ENCODE data around the gene ONECUT1. TPM values are rescaled to one million over a fixed set of nuclear protein-coding genes. Genes with fewer than 3 reads are reported as not detected.
"Not testable (repeated sequence)": the region's sequence is repeated elsewhere in the genome, so short reads cannot be mapped to it uniquely, and the experiment has no call there.

Gene ONECUT1
- total RNA-seq (1 to 10 TPM; 3.4 to 10.0 TPM), polyA plus RNA-seq (ENCODE audit: insufficient read depth, low read depth, low replicate concordance) (3.6 TPM)
- long read RNA-seq, donor 1: 0 reads
- long read RNA-seq, donor 2: 0 reads

DNA sequence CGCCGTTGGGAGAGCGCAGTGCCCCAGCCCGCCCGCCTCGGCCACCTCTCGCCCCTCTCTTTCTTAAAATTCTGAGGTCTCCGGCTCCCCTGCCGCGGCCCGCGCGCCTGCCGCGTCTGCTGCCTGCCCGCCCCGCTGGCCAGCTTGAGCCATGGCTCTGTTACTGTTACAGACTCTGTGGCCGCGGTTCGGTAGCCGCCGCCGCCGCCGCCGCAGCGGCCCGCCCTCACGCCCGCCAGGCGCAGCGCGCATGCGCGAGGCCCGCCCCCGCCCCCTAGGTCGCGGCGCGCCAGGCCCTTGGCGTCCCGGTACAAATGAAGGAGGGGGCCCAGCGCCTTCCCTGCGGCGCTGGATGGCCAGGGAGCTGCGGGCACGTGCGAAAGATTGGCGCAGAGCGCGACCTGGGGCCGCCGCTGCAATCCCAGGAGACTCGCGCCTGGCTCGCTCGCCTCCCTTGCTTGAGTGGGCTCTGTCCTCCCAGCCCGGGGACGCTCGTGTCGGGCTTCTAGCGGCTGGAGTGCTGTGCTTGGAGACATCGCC is at the start of gene ONECUT1:
ONECUT1 (minus strand) TSS at position 168 of the 540 bp plus-strand sequence. CDS start 452 bp downstream, outside the sequence.
- H3K27ac ChIP-seq: no peak within 1 kb of the TSS
- peaks cover 9% of the 10 kb centered on the region for H3K27me3 ChIP-seq
- 0% methylated on average over 9 to 61 of the region's 64 CpGs for WGBS, 2 donors
- peak; percentile 68 for DNase-seq
- no peaks in the 10 kb centered on the region for H3K36me3 ChIP-seq (ENCODE audit: low read depth, missing control alignments)
- peaks cover 25% of the 10 kb centered on the region for H3K4me1 ChIP-seq
- TF ChIP-seq POLR2A (IDR thresholded peaks at IDR 0.05): no peak
- TF ChIP-seq CTCF (IDR thresholded peaks at IDR 0.05): no peak
- intact Hi-C loops (cut with DNase I; ENCODE audit: low total_unique reads): no loop called here
- peak within 1 kb of the TSS; percentile 54 to 61 for H3K4me3 ChIP-seq
- H3K9me3 ChIP-seq: no peaks in the 10 kb centered on the region

- Histone ChIP-seq H3K4me1 (no peaks in the 10 kb centered on the region), H3K27ac (no peak overlapping the region), H3K9me3 (no peaks in the 10 kb centered on the region), H3K36me3 (ENCODE audit: low read depth, missing control alignments) (no peaks in the 10 kb centered on the region), H3K27me3 (no peaks in the 10 kb centered on the region), H3K4me3 (no peak overlapping the region)
- no peak for DNase-seq
- intact Hi-C loops (cut with DNase I; ENCODE audit: low total_unique reads): no loop called here
- 70 to 85% methylated on average over 3 of the region's 3 CpGs for WGBS, 2 donors
- TF ChIP-seq POLR2A (IDR thresholded peaks at IDR 0.05) (no peak), CTCF (IDR thresholded peaks at IDR 0.05) (no peak)
These were observed 44.2 kb upstream of the ONECUT1 start for GRCh38 chr15:52834379-52834778.

- WGBS, 2 donors: 80 to 84% methylated on average over 14 of the region's 14 CpGs
- DNase-seq; H3K27ac ChIP-seq; H3K9me3 ChIP-seq; H3K4me3 ChIP-seq; intact Hi-C loops (cut with DNase I; ENCODE audit: low total_unique reads); H3K27me3 ChIP-seq; H3K4me1 ChIP-seq; H3K36me3 ChIP-seq (ENCODE audit: low read depth, missing control alignments): not testable (repeated sequence)
These were observed 34.2 kb upstream of the ONECUT1 start for GRCh38 chr15:52824169-52824942.

GRCh38 chr15:52822475-52822874 is 32.3 kb upstream of the ONECUT1 start:
- Histone ChIP-seq H3K27ac (no peak overlapping the region), H3K27me3 (no peaks in the 10 kb centered on the region), H3K9me3 (no peaks in the 10 kb centered on the region), H3K4me1 (no peaks in the 10 kb centered on the region), H3K4me3 (no peak overlapping the region), H3K36me3 (ENCODE audit: low read depth, missing control alignments) (no peaks in the 10 kb centered on the region)
- TF ChIP-seq CTCF (IDR thresholded peaks at IDR 0.05): no peak
- no peak for TF ChIP-seq POLR2A (IDR thresholded peaks at IDR 0.05)
- 82 to 85% methylated on average over 2 of the region's 2 CpGs for WGBS, 2 donors
- DNase-seq: no peak
- intact Hi-C loops (cut with DNase I; ENCODE audit: low total_unique reads): no loop called here

- intact Hi-C loops (cut with DNase I; ENCODE audit: low total_unique reads): no loop called here
- WGBS, 2 donors: 84 to 88% methylated on average over 4 of the region's 4 CpGs
These were observed 29.1 kb upstream of the ONECUT1 start for GRCh38 chr15:52819253-52819652.

GRCh38 chr15:52815899-52816298 is 25.8 kb upstream of the ONECUT1 start:
- H3K36me3 ChIP-seq (ENCODE audit: low read depth, missing control alignments); H3K4me1 ChIP-seq; H3K27me3 ChIP-seq; DNase-seq; H3K9me3 ChIP-seq; H3K27ac ChIP-seq; intact Hi-C loops (cut with DNase I; ENCODE audit: low total_unique reads); H3K4me3 ChIP-seq: not testable (repeated sequence)
- WGBS, 2 donors: 73% methylated on average over 1 of the region's 1 CpG; no CpG with 5 or more reads in 1 of the 2 donors

More at GRCh38 chr15:52819253-52819652, 29.1 kb upstream of the ONECUT1 start:
- Histone ChIP-seq H3K36me3 (ENCODE audit: low read depth, missing control alignments) (no peaks in the 10 kb centered on the region), H3K4me1 (no peaks in the 10 kb centered on the region), H3K4me3 (no peak overlapping the region), H3K27ac (no peak overlapping the region), H3K27me3 (no peaks in the 10 kb centered on the region), H3K9me3 (no peaks in the 10 kb centered on the region)
- TF ChIP-seq POLR2A (IDR thresholded peaks at IDR 0.05) (no peak), CTCF (IDR thresholded peaks at IDR 0.05) (no peak)
- no peak for DNase-seq
